Epithelial cell of esophagus (primary cell): Measurements from ENCODE around the gene STAC2.

Source experiments
- DNase-seq: peaks from one replicate; pipeline ENCODE4 v3.0.0; 2010; ENCODE audit warnings: low read depth
- H3K4me3 ChIP-seq: 2 replicates; pipeline ENCODE4 v1.5.1; 2011; ENCODE audit warnings: mild to moderate bottlenecking, low read length, control low read depth
- CTCF ChIP-seq: IDR thresholded peaks from 2 replicates; pipeline ENCODE4 v1.5.1; 2011; ENCODE audit warnings: low read depth, mild to moderate bottlenecking, low read length, control low read depth, inconsistent platforms; ENCODE audit not compliant: insufficient read depth; ENCODE audit errors: missing control alignments

The STAC2 gene

GRCh38 chr17:39195568-39196160 lies 30.1 kb downstream of the STAC2 start:
- H3K4me3 ChIP-seq, result no peak overlapping the region
- no peak for TF ChIP-seq CTCF
- DNase-seq, result peak; percentile 51

GRCh38 chr17:39194985-39195524 lies 30.7 kb downstream of the STAC2 start:
- no peak for DNase-seq
- TF ChIP-seq CTCF, result no peak
- H3K4me3 ChIP-seq, result no peak overlapping the region

- H3K4me3 ChIP-seq, result no peak overlapping the region
- DNase-seq, result no peak
- peak; percentile 26 for TF ChIP-seq CTCF
Observed at GRCh38 chr17:39194089-39194984, 31.4 kb downstream of the STAC2 start.

- DNase-seq, result no peak
- no peak for TF ChIP-seq CTCF
- no peak overlapping the region for H3K4me3 ChIP-seq
Observed at GRCh38 chr17:39193346-39193745, 32.4 kb downstream of the STAC2 start.

- no peak for TF ChIP-seq CTCF
- no peak for DNase-seq
- H3K4me3 ChIP-seq, result no peak overlapping the region
Observed at GRCh38 chr17:39192901-39193300, 32.8 kb downstream of the STAC2 start.

GRCh38 chr17:39191750-39192510 lies 33.8 kb downstream of the STAC2 start:
- TF ChIP-seq CTCF, result no peak
- DNase-seq, result no peak
- no peak overlapping the region for H3K4me3 ChIP-seq
